Esophagus squamous epithelium (tissue), 4 donors: Measurements from ENCODE around the gene CWC27.

Source experiments
- CTCF ChIP-seq, 6 experiments: fragments of 450-650 bp in 4 of 6; fragments of 200-600 bp in 2 of 6; sonication (generic) in 2 of 6; IDR thresholded peaks; one replicate each; pipeline ENCODE4 v1.5.1; 2016 to 2019; ENCODE audit warnings: antibody characterized with exemption in 6 of 6, mild to moderate bottlenecking in 4 of 6, moderate library complexity in 4 of 6
- POLR2A ChIP-seq, 4 donors: fragments of 450-650 bp; IDR thresholded peaks; one replicate each; pipeline ENCODE4 v1.6.1; 2017; ENCODE audit warnings: antibody characterized with exemption in 4 of 4, mild to moderate bottlenecking in 4 of 4, moderate library complexity in 3 of 4

GRCh38 chr5:64749385-64749784 lies 19.3 kb upstream of the CWC27 start:
- TF ChIP-seq CTCF (IDR thresholded peaks at IDR 0.05) = no peak
- no peak for TF ChIP-seq POLR2A (IDR thresholded peaks at IDR 0.05)
